ENCODE data around the gene DPEP3. TPM values are rescaled to one million over a fixed set of nuclear protein-coding genes. Genes with fewer than 3 reads are reported as not detected.

Gene DPEP3, protein sequence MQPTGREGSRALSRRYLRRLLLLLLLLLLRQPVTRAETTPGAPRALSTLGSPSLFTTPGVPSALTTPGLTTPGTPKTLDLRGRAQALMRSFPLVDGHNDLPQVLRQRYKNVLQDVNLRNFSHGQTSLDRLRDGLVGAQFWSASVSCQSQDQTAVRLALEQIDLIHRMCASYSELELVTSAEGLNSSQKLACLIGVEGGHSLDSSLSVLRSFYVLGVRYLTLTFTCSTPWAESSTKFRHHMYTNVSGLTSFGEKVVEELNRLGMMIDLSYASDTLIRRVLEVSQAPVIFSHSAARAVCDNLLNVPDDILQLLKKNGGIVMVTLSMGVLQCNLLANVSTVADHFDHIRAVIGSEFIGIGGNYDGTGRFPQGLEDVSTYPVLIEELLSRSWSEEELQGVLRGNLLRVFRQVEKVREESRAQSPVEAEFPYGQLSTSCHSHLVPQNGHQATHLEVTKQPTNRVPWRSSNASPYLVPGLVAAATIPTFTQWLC
- total RNA-seq, result under 1 TPM in 1 of 6 experiments, not detected in 5; 0.10 TPM
- long read RNA-seq, result 0 reads

DNA sequence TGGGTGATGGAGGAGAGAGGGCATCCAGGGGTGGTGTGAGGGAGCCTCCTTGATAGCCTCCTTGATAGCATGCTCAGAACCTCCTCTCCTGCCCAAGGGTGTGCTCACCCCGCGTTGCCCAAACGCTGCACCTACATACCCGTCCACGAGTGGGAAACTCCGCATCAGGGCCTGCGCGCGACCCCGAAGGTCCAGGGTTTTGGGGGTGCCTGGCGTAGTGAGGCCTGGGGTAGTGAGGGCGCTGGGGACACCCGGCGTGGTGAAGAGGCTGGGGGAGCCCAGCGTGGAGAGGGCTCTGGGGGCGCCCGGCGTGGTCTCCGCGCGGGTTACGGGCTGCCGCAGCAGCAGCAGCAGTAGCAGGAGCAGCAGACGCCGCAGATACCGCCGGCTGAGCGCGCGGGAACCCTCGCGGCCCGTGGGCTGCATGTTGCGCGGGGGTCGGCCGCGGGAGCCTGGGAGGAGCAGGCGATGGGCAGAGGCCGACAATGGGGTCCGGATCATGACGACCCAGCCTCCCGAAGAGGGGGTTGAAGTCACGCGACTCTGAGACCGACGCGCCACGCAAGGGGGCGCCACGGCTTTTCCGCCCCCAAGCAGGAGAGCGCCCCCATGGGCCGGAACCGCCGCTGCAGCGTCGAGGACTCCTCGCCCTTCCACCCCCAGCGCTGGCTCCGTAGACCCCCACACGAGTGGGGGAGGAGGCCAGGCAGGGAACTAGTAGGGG is at the start of gene DPEP3:
DPEP3 (minus strand) TSS at position 545 of the 724 bp plus-strand sequence; CDS start at position 426, 119 bp downstream.
- no peak for TF ChIP-seq POLR2A (IDR thresholded peaks at IDR 0.05)
- TF ChIP-seq, protein P1, sequence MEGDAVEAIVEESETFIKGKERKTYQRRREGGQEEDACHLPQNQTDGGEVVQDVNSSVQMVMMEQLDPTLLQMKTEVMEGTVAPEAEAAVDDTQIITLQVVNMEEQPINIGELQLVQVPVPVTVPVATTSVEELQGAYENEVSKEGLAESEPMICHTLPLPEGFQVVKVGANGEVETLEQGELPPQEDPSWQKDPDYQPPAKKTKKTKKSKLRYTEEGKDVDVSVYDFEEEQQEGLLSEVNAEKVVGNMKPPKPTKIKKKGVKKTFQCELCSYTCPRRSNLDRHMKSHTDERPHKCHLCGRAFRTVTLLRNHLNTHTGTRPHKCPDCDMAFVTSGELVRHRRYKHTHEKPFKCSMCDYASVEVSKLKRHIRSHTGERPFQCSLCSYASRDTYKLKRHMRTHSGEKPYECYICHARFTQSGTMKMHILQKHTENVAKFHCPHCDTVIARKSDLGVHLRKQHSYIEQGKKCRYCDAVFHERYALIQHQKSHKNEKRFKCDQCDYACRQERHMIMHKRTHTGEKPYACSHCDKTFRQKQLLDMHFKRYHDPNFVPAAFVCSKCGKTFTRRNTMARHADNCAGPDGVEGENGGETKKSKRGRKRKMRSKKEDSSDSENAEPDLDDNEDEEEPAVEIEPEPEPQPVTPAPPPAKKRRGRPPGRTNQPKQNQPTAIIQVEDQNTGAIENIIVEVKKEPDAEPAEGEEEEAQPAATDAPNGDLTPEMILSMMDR (IDR thresholded peaks at IDR 0.05), result peak in 3 of 4 donors; percentile 3 to 15 (median 7)
- H3K27ac ChIP-seq, result no peak within 1 kb of the TSS
- H3K4me1 ChIP-seq, result no peaks in the 10 kb centered on the region
- intact Hi-C loops (cut with DNase I), result no loop called here
- ATAC-seq, result no peak
- DNase-seq, result no peak
- no peaks in the 10 kb centered on the region for H3K27me3 ChIP-seq
- H3K36me3 ChIP-seq, result no peaks in the 10 kb centered on the region
- 49% methylated on average over 25 of the region's 62 CpGs for WGBS (ENCODE audit: insufficient coverage, low coverage, low lambda C conversion rate, missing lambda C conversion rate)
- no peaks in the 10 kb centered on the region for H3K9me3 ChIP-seq
- H3K4me3 ChIP-seq, result no peak within 1 kb of the TSS

DNA sequence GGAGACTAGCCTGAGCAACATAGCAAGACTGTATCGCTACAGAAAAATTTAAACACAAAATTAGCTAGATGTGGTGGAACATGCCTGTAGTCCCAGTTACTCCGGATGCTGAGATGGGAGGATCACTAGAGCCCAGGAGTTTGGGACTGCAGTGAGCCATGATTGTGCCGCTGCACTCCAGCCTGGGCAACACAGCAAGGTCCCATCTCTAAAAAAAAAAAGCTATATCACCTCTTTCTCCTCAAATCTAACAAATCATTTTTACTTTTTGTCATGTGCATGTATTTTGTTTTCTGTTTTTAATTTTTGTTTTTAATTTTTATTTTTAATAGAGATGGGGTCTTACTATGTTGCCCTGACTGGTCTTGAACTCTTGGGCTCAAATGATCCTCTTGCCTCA is 48.7 kb upstream of the DPEP3 start:
- no peak for ATAC-seq
- H3K4me1 ChIP-seq, result peaks cover 0 to 3% (median 2%) of the 10 kb centered on the region in 4 donors
- DNase-seq, result no peak
- H3K36me3 ChIP-seq, result peaks cover 0 to 3% (median 0%) of the 10 kb centered on the region in 4 donors
- WGBS (ENCODE audit: insufficient coverage, low coverage, low lambda C conversion rate, missing lambda C conversion rate), result 100% methylated on average over 1 of the region's 3 CpGs
- H3K9me3 ChIP-seq, result no peaks in the 10 kb centered on the region
- intact Hi-C loops (cut with DNase I), result no loop called here
- TF ChIP-seq, protein P1 (IDR thresholded peaks at IDR 0.05), result no peak
- TF ChIP-seq POLR2A (IDR thresholded peaks at IDR 0.05), result no peak
- no peak overlapping the region for H3K4me3 ChIP-seq
- no peak overlapping the region for H3K27ac ChIP-seq
- no peaks in the 10 kb centered on the region for H3K27me3 ChIP-seq

DNA sequence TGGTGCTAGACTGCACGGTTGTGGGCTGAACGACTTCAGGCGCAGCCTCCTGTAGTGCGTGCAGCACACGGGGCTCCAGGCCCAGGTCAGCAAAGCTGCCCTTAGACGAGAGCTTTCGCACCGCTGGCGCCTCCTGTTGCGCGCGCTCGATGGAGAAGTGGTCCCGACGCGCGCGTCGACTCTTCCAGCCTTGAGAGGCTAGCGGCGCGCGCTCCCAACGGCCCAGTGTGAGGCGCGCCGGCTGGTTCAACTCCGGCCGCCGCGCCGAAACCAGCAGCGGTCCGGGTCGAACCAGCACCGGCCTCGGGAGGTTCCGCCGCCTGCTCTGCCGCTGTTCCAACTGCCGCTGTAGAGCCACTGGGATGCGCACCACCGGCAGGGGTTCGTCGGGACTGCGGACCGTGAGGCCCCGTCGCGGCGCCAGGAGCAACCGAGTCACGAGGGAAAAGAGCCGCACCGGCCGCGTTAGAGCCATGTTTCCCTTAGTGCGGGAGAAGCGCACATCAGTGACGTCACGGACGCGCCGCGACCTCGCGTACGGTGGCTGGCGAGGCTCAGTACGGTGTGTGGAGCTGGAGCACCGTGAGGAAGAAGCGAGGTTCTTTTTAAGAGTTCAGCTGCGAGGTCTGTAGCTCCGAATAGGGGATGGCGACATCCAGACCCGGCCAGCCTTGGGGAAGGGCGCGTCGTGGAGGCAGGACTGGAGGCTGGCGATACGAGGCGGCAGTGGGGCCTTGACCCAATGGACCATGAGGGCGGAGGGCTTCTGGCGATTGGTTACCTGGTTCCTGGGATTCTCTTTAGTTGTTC is 42.6 kb upstream of the DPEP3 start, which contains the start of the genes DDX28 and DUS2:
DDX28 (minus strand) TSS at position 505 of the 810 bp plus-strand sequence; CDS start at position 475, 30 bp downstream.
DUS2 (plus strand) TSS at position 557 of the 810 bp plus-strand sequence. CDS start 14,740 bp downstream, outside the sequence.
- H3K9me3 ChIP-seq, result no peaks in the 10 kb centered on the region
- H3K27me3 ChIP-seq, result no peaks in the 10 kb centered on the region
- peak within 1 kb of the TSS; percentile 67 to 77 (median 71) for H3K27ac ChIP-seq
- no CpG with 5 or more reads among the region's 84 CpGs for WGBS (ENCODE audit: insufficient coverage, low coverage, low lambda C conversion rate, missing lambda C conversion rate)
- H3K4me1 ChIP-seq, result peaks cover 0 to 19% (median 10%) of the 10 kb centered on the region in 4 donors
- TF ChIP-seq, protein P1 (IDR thresholded peaks at IDR 0.05), result no peak
- peak; percentile 45 for TF ChIP-seq POLR2A (IDR thresholded peaks at IDR 0.05)
- peak within 1 kb of the TSS; percentile 68 to 99 (median 96) for H3K4me3 ChIP-seq
- H3K36me3 ChIP-seq, result no peaks in the 10 kb centered on the region
- ATAC-seq (peak; percentile 95 to 99 (median 98)), DNase-seq (peak; percentile 90 to 94 (median 94))
- intact Hi-C loops (cut with DNase I), result no loop called here

DNA sequence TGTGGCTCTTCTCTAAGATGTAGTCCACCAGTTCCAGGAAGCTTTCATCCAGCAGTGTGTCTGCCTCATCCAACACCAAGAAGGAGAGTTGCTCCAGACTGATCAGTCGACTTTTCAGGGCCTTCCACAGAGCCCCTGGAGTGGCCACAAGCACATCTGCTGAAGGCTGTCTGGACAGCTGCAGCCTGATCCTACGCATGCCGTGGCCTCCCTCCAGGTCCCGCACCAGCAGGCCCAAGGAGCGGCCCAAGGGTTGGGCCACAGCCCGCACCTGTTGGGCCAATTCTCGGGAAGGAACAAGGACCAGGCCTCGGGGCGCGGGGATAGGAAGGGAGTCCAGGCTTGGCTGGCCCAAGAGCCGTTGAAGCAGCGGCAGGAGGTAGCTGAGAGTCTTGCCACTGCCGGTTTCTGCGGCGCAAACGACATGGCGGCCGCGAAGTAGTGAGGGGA is 42.0 kb upstream of the DPEP3 start:
- TF ChIP-seq, protein P1 (IDR thresholded peaks at IDR 0.05), result no peak
- TF ChIP-seq POLR2A (IDR thresholded peaks at IDR 0.05), result no peak
- intact Hi-C loops (cut with DNase I), result no loop called here
- peak overlapping the region; percentile 67 to 77 (median 71) for H3K27ac ChIP-seq
- no peaks in the 10 kb centered on the region for H3K9me3 ChIP-seq
- peak in 1 of 4 donors; percentile 3 for ATAC-seq
- H3K4me1 ChIP-seq, result peaks cover 0 to 19% (median 10%) of the 10 kb centered on the region in 4 donors
- 4% methylated on average over 4 of the region's 19 CpGs for WGBS (ENCODE audit: insufficient coverage, low coverage, low lambda C conversion rate, missing lambda C conversion rate)
- H3K4me3 ChIP-seq, result peak overlapping the region; percentile 68 to 99 (median 96)
- no peaks in the 10 kb centered on the region for H3K36me3 ChIP-seq
- DNase-seq, result peak in 1 of 3 donors; percentile 29
- no peaks in the 10 kb centered on the region for H3K27me3 ChIP-seq
